Ectodermal cell (in vitro differentiated cells): ENCODE data around the gene HNRNPA2B1.
A peak's percentile ranks its signal among the peaks of the same experiment; 100 is the strongest.
"Not testable (repeated sequence)": the region's sequence is repeated elsewhere in the genome, so short reads cannot be mapped to it uniquely, and the experiment has no call there.

Experiments used
- H3K27ac ChIP-seq: 2 replicates; pipeline ENCODE4 v1.7.0; 2013; ENCODE audit warnings: mild to moderate bottlenecking, low read depth, low read length; ENCODE audit not compliant: insufficient read depth, poor library complexity, severe bottlenecking
- H3K27me3 ChIP-seq: 2 replicates; pipeline ENCODE4 v1.7.0; 2013; ENCODE audit warnings: mild to moderate bottlenecking, low read length; ENCODE audit not compliant: insufficient read depth, control insufficient read depth, poor library complexity, severe bottlenecking
- H3K36me3 ChIP-seq: one replicate; pipeline ENCODE4 v1.7.0; 2013; ENCODE audit warnings: low read length; ENCODE audit not compliant: control insufficient read depth, insufficient read depth
- H3K4me1 ChIP-seq: one replicate; pipeline ENCODE4 v1.7.0; 2013; ENCODE audit warnings: low read length; ENCODE audit not compliant: control insufficient read depth, insufficient read depth
- H3K4me3 ChIP-seq: 2 replicates; pipeline ENCODE4 v1.7.0; 2013; ENCODE audit warnings: low read depth, low read length, control low read depth; ENCODE audit not compliant: insufficient read depth
- H3K9me3 ChIP-seq: 2 replicates; pipeline ENCODE4 v1.7.0; 2013; ENCODE audit warnings: mild to moderate bottlenecking, low read length, moderate library complexity; ENCODE audit not compliant: control insufficient read depth
- WGBS, 2 experiments: methylation state at CpG; one replicate each; pipeline ENCODE4 v1.1.7; 2013; ENCODE audit warnings: missing lambda C conversion rate in 2 of 2; 5-methylcytosine and 5-hydroxymethylcytosine counted together

Gene HNRNPA2B1

DNA sequence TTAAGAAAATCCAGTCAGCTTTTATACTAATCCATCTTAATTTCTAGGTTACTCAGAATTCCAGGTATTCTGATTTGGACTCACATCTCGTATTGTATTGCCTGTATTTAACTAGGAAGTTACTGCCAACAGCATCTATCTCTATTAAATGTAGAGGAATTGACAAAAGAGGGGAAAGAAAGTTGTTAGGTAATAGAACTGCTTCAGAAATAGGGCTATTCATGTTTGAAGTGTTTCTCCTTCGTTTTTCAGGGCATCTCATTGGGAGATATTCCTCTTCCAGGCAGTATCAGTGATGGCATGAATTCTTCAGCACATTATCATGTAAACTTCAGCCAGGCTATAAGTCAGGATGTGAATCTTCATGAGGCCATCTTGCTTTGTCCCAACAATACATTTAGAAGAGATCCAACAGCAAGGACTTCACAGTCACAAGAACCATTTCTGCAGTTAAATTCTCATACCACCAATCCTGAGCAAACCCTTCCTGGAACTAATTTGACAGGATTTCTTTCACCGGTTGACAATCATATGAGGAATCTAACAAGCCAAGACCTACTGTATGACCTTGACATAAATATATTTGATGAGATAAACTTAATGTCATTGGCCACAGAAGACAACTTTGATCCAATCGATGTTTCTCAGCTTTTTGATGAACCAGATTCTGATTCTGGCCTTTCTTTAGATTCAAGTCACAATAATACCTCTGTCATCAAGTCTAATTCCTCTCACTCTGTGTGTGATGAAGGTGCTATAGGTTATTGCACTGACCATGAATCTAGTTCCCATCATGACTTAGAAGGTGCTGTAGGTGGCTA lies 16.1 kb downstream of the HNRNPA2B1 start:
- peaks cover 12% of the 10 kb centered on the region for H3K36me3 ChIP-seq
- not testable (repeated sequence) for H3K4me3 ChIP-seq, H3K27me3 ChIP-seq, H3K4me1 ChIP-seq, H3K9me3 ChIP-seq
- WGBS, 2 experiments, result 86 to 90% methylated on average over 2 to 4 of the region's 4 CpGs
- H3K27ac ChIP-seq, result peak overlapping the region; percentile 47

DNA sequence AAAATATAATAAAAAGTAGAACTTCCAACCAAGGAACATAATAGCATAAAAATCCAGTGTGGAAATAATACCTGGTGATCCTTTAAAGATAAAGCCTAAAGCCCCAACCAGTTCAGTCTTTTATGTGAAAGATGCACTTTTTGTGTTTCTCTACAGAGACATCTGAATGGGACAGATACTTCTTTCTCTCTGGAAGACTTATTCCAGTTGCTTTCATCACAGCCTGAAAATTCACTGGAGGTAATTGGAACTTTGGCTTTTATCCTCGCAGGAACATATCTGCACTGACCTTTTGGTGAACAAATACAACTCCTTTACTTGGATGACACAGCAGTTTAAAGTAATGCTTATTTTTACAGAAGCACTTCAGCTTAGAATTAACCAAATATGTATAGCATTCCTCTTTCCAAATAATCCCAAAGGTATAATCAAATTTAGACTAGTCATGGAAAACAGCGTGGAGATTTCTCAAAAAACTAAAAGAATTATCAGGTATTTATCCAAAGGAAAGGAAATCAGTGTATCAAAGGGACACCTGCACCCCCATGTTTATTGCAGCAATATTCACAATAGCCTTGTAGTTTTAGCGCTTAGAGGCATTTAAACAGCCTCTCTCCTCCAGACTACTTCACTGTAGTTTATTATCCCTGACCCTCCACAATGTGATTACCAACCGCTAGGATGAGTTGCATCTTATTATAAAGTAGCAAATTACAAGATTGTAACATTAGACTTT lies 16.8 kb downstream of the HNRNPA2B1 start:
- Histone ChIP-seq H3K4me3 (no peak overlapping the region), H3K27ac (peak overlapping the region; percentile 55), H3K27me3 (no peaks in the 10 kb centered on the region), H3K36me3 (peaks cover 6% of the 10 kb centered on the region), H3K9me3 (no peaks in the 10 kb centered on the region), H3K4me1 (no peaks in the 10 kb centered on the region)
- 89 to 96% methylated on average over 3 of the region's 4 CpGs for WGBS, 2 experiments

DNA sequence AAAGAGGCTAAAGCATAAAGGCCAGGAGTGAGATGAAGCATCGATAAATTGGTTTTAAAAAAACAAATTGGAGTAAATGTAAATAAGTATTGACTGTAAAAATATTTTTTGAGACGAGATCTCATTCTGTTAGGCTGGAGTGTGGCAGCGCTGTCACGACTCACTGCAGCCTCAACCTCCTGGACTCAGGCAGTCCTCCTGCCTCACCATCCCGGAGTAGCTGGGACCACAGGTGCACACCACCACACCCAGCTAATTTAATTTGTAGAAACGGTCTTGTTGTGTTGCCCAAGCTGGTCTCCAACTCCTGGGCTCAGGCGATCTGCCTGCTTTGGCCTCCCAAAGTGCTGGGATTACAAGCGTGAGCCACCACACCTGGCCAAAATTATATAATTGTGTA lies 17.8 kb downstream of the HNRNPA2B1 start:
- Histone ChIP-seq H3K27me3 (no peaks in the 10 kb centered on the region), H3K27ac (no peak overlapping the region), H3K9me3 (no peaks in the 10 kb centered on the region), H3K4me3 (no peak overlapping the region), H3K4me1 (no peaks in the 10 kb centered on the region), H3K36me3 (no peaks in the 10 kb centered on the region)
- WGBS, 2 experiments, result 91 to 93% methylated on average over 8 of the region's 8 CpGs

- WGBS, 2 experiments, result 87 to 91% methylated on average over 6 of the region's 6 CpGs
- H3K36me3 ChIP-seq, result no peaks in the 10 kb centered on the region
- H3K9me3 ChIP-seq, result no peaks in the 10 kb centered on the region
- no peaks in the 10 kb centered on the region for H3K27me3 ChIP-seq
- H3K27ac ChIP-seq, result no peak overlapping the region
- no peak overlapping the region for H3K4me3 ChIP-seq
- H3K4me1 ChIP-seq, result no peaks in the 10 kb centered on the region
Measured at GRCh38 chr7:26182283-26182682, 18.3 kb downstream of the HNRNPA2B1 start.

DNA sequence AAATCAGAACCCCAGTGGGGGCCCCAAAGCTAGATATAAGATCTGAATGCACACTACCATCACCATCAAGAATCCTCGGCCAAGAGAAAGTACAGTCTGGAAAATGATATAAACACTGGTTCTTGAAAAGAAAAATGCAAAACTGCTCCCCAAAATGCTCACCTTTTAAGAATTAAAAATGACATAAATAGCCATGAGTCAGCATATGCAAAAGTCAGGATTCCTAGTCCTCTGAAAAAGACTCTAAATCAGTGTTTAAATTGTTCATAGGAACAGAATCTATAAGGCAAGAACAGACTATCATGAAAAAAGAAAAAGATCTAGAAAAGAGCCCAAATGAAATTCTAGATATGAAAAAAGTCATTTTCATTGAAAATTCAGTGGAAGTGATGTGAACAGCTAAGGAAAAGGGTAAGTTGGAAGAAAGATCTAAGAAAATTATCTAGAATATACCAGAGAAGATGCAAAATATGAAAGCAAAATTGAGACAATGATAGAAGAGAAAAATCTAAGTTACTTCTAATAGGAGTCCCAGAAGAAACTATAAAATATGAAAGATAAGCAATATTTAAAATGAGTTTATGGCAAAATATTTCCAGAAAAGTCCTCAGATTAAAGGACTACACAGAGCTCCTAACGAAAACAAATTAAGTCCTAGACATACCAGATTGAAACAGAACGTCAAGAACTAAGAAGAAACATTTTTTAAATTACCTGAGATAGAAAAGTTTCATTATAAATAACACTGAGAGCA lies 18.9 kb downstream of the HNRNPA2B1 start:
- Histone ChIP-seq H3K36me3 (no peaks in the 10 kb centered on the region), H3K27ac (no peak overlapping the region), H3K9me3 (no peaks in the 10 kb centered on the region), H3K4me1 (no peaks in the 10 kb centered on the region), H3K27me3 (no peaks in the 10 kb centered on the region), H3K4me3 (no peak overlapping the region)
- WGBS, 2 experiments, result 94 to 100% methylated on average over 3 of the region's 3 CpGs

DNA sequence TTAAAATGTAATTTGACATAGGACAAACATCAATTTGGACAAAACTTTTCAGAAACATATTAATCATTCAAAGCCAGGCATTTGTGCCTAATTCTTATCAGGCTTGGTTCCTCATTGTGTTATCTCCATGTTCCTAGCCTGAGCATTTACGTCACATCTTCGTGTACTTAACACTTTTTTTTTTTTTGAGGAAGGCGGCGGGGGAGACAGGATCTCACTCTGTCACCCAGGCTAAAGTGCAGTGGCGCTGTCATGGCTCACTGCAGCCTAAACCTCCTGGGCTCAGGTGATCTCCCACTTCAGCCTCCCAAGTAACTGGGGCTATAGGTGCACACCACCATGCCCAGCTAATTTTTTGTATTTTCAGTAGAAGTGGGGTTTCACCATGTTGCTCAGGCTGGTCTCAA lies 19.8 kb downstream of the HNRNPA2B1 start:
- H3K27ac ChIP-seq, result no peak overlapping the region
- no peaks in the 10 kb centered on the region for H3K4me1 ChIP-seq
- no peaks in the 10 kb centered on the region for H3K9me3 ChIP-seq
- H3K4me3 ChIP-seq, result no peak overlapping the region
- no peaks in the 10 kb centered on the region for H3K36me3 ChIP-seq
- no peaks in the 10 kb centered on the region for H3K27me3 ChIP-seq
- WGBS, 2 experiments, result 86 to 89% methylated on average over 5 of the region's 5 CpGs

DNA sequence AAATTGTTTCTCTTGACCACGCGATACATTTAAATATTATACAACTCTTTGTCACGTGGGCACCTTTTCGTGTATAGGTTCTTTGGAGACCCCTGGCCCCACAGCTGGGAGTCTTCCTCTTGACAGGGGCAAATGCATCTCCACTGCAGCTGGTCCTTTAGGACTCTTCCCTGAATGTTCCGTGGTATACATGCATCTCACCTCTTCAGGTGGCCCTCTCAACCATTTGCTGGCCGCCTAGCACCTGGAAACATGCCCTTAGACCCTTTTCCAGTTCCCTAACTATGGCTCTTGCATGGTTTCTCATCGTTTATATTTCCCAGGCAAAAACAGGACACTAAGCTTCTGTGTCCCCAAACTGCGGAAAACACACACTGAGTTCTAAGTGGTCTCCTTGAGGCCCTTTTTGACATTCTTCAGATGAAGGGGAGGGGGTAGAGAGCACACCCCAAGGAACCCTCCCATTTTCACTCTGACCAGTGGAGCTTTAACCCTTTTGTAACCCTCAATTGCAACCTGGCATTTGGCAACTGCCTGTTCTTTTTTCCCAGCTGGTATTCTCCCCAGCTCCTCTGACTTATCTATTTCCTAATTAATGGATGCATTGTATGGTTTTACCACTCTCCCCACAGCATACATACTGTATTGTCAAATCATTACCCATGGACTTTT lies 20.6 kb downstream of the HNRNPA2B1 start:
- no peak overlapping the region for H3K27ac ChIP-seq
- H3K9me3 ChIP-seq, result no peaks in the 10 kb centered on the region
- no peak overlapping the region for H3K4me3 ChIP-seq
- no peaks in the 10 kb centered on the region for H3K4me1 ChIP-seq
- no peaks in the 10 kb centered on the region for H3K36me3 ChIP-seq
- 82% methylated on average over 8 of the region's 8 CpGs for WGBS, 2 experiments
- H3K27me3 ChIP-seq, result no peaks in the 10 kb centered on the region

GRCh38 chr7:26179422-26179821 lies 21.1 kb downstream of the HNRNPA2B1 start:
- WGBS, 2 experiments, result 91 to 92% methylated on average over 5 of the region's 5 CpGs
- Histone ChIP-seq H3K9me3 (no peaks in the 10 kb centered on the region), H3K36me3 (no peaks in the 10 kb centered on the region), H3K27me3 (no peaks in the 10 kb centered on the region), H3K27ac (no peak overlapping the region), H3K4me1 (no peaks in the 10 kb centered on the region), H3K4me3 (no peak overlapping the region)

DNA sequence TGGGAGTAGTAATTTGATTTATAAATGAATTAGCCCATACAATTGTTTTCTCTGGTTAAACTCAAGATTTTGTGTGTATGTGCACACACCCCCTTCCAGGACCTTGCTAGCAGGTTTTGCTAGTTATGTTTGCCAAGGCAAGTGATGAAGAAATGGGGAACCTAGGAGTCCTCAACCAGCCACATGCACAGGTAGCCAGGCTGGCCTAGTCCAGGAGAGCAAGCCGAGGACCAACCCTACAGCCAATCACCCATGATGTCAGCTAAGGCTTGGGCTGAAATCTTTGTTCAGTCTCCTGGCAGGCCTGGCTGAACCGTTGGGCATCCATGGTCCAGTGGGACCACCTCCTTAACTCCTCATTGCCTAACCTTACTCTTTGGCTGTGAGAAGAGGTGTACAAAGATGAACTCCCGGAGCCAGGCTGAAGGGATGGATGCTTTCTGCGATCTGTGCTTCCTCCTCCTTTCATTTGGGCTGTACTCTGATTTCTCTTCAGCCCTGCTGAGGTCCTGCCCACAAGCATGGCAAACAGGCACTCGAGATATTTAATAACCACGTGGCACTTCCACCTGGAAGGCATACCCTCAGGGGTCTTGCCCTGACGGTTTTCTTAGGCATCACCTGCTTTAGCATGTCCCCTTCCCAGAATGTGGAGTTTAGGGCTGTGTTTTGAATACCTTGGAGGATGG lies 22.1 kb downstream of the HNRNPA2B1 start:
- 95% methylated on average over 7 of the region's 7 CpGs for WGBS, 2 experiments
- Histone ChIP-seq H3K9me3 (no peaks in the 10 kb centered on the region), H3K36me3 (no peaks in the 10 kb centered on the region), H3K4me1 (no peaks in the 10 kb centered on the region), H3K27ac (no peak overlapping the region), H3K27me3 (no peaks in the 10 kb centered on the region), H3K4me3 (no peak overlapping the region)
